GM12878 (cell line): ENCODE measurements around the gene STAG1. TPM values are rescaled to one million over a fixed set of nuclear protein-coding genes. Genes with fewer than 3 reads are reported as not detected.

Source experiments
- ATAC-seq: fragments of 200-7000 bp; cut with Tn5 transposase; 3 replicates; pipeline ENCODE4 v1.9.1; 2020; ENCODE audit warnings: mild to moderate bottlenecking, moderate library complexity
- BruUV-seq: library from RNA; stranded (reverse); fragments of 400-500 nt; replicated peaks from 2 replicates; lab custom pipeline; 2021; lab: Mats Ljungman, UMichigan
- CTCF ChIA-PET: fragments of 300-600 bp; sonication (Branson Sonifier 250); formaldehyde crosslinking; extraction: SDS; loops from one replicate; lab custom pipeline; 2021; ENCODE audit warnings: inconsistent platforms; lab: Yijun Ruan, JAX
- POLR2A ChIA-PET: fragments of 350-600 bp; formaldehyde crosslinking; extraction: SDS; loops from one replicate; lab custom pipeline; 2021; ENCODE audit warnings: inconsistent platforms; lab: Charles Lee
- RAD21 ChIA-PET: fragments of 300-600 bp; sonication (Branson Sonifier 250); formaldehyde crosslinking; loops from one replicate; lab custom pipeline; 2023; ENCODE audit warnings: antibody characterized with exemption; ENCODE audit not compliant: unreplicated experiment; lab: Charles Lee
- SMC1A ChIA-PET: fragments of 300-600 bp; sonication (Branson Sonifier 250); formaldehyde crosslinking; loops from one replicate; lab custom pipeline; 2023; ENCODE audit not compliant: unreplicated experiment, uncharacterized antibody; lab: Charles Lee
- DNase-seq: peaks from one replicate; pipeline ENCODE4 v3.0.0-alpha.2; 2011; ENCODE audit warnings: low read depth, low spot score
- FAIRE-seq: peaks from 3 replicates; lab custom pipeline; 2011; peaks lifted over from hg19 to GRCh38; lab: Jason Lieb, UNC
- H2AFZ ChIP-seq: 2 replicates; pipeline ENCODE4 v1.6.0; 2011; ENCODE audit warnings: low read depth, low read length, control low read depth; ENCODE audit not compliant: control insufficient read depth
- H3K27ac ChIP-seq: 2 replicates; pipeline ENCODE4 v1.5.1; 2011; ENCODE audit warnings: control low read depth; ENCODE audit not compliant: control insufficient read depth, insufficient read depth
- H3K27me3 ChIP-seq, 2 experiments: replicated peaks in 1 of 2; 2 replicates each; pipeline versions ENCODE4 v1.6.0 to v1.6.1; 2011; ENCODE audit warnings: low read length in 1 of 2; ENCODE audit not compliant: control insufficient read depth in 2 of 2, insufficient read depth in 2 of 2
- H3K36me3 ChIP-seq, 2 experiments: 2 replicates each; pipeline ENCODE4 v1.5.1; 2011; ENCODE audit warnings: low read length in 1 of 2; ENCODE audit not compliant: control insufficient read depth in 2 of 2, insufficient read depth in 2 of 2
- H3K4me1 ChIP-seq: 2 replicates; pipeline ENCODE4 v1.6.1; 2011; ENCODE audit warnings: mild to moderate bottlenecking, low read length, moderate library complexity, mixed read lengths; ENCODE audit not compliant: control insufficient read depth, insufficient read depth
- H3K4me2 ChIP-seq: 2 replicates; pipeline ENCODE4 v1.6.0; 2011; ENCODE audit warnings: control low read depth; ENCODE audit not compliant: control insufficient read depth, insufficient read depth
- H3K4me3 ChIP-seq: fragments of 200-600 bp; sonication (generic); 2 replicates; pipeline ENCODE4 v1.5.1; 2016
- H3K79me2 ChIP-seq: 2 replicates; pipeline ENCODE4 v1.6.0; 2011; ENCODE audit warnings: low read length; ENCODE audit not compliant: control insufficient read depth, insufficient read depth
- H3K9ac ChIP-seq: 2 replicates; pipeline ENCODE4 v1.8.0; 2011; ENCODE audit warnings: low read length, control low read depth, mixed read lengths; ENCODE audit not compliant: control insufficient read depth, insufficient read depth
- H3K9me3 ChIP-seq: replicated peaks from 3 replicates; pipeline ENCODE4 v1.5.1; 2011; ENCODE audit warnings: mild to moderate bottlenecking, low read length; ENCODE audit not compliant: control insufficient read depth, insufficient read depth
- H4K20me1 ChIP-seq: 2 replicates; pipeline ENCODE4 v1.6.0; 2011; ENCODE audit not compliant: control insufficient read depth, insufficient read depth
- CHD1 ChIP-seq: IDR thresholded peaks from 2 replicates; pipeline ENCODE4 v1.6.1; 2012; ENCODE audit warnings: low read depth, low read length, improper control_type of control experiment
- CHD4 ChIP-seq: fragments of 200-600 bp; sonication (generic); IDR thresholded peaks from 2 replicates; pipeline ENCODE4 v1.6.1; 2016; ENCODE audit warnings: mild to moderate bottlenecking
- CREM ChIP-seq: IDR thresholded peaks from 2 replicates; pipeline ENCODE4 v1.6.1; 2014; ENCODE audit warnings: antibody characterized with exemption, low read depth
- EED ChIP-seq: sonication (generic); IDR thresholded peaks from 2 replicates; pipeline ENCODE4 v1.6.1; 2016; ENCODE audit warnings: antibody characterized with exemption, low read depth
- FOXK2 ChIP-seq: fragments of 450-650 bp; IDR thresholded peaks from 2 replicates; pipeline ENCODE4 v1.6.1; 2017; ENCODE audit warnings: mild to moderate bottlenecking, moderate library complexity
- HDAC2 ChIP-seq: fragments of 200-600 bp; sonication (generic); IDR thresholded peaks from 2 replicates; pipeline ENCODE4 v1.6.1; 2017
- KDM1A ChIP-seq: fragments of 200-600 bp; sonication (generic); IDR thresholded peaks from 2 replicates; pipeline ENCODE4 v1.6.1; 2016; ENCODE audit warnings: borderline replicate concordance
- MYB ChIP-seq: fragments of 150-350 bp; IDR thresholded peaks from 2 replicates; pipeline ENCODE4 v1.6.1; 2014; ENCODE audit warnings: mild to moderate bottlenecking, low read depth, low read length, borderline replicate concordance
- NRF1 ChIP-seq: conservative IDR thresholded peaks from 2 replicates; pipeline ENCODE4 v1.6.1; 2011; ENCODE audit warnings: mild to moderate bottlenecking, low read depth, low read length, improper control_type of control experiment
- PAX5 ChIP-seq: IDR thresholded peaks from 2 replicates; pipeline ENCODE4 v1.6.1; 2011; ENCODE audit warnings: low read depth, low read length, borderline replicate concordance
- POLR2AphosphoS2 ChIP-seq: IDR thresholded peaks from 2 replicates; pipeline ENCODE4 v1.6.1; 2011; ENCODE audit warnings: low read depth, mild to moderate bottlenecking, low read length, improper control_type of control experiment, moderate library complexity
- SPI1 ChIP-seq: IDR thresholded peaks from 2 replicates; pipeline ENCODE4 v1.6.1; 2011; ENCODE audit warnings: low read depth, mild to moderate bottlenecking, low read length, moderate library complexity, borderline replicate concordance; ENCODE audit not compliant: insufficient read depth
- STAT3 ChIP-seq: IDR thresholded peaks from 2 replicates; pipeline ENCODE4 v1.6.1; 2011; ENCODE audit warnings: low read depth, low read length, improper control_type of control experiment
- TARDBP ChIP-seq: IDR thresholded peaks from 2 replicates; pipeline ENCODE4 v1.6.1; 2016; ENCODE audit warnings: borderline replicate concordance
- YY1 ChIP-seq: IDR thresholded peaks from 2 replicates; pipeline ENCODE4 v1.6.1; 2011; ENCODE audit warnings: low read depth, mild to moderate bottlenecking, low read length
- WGBS: methylation state at CpG from one replicate; pipeline ENCODE4 v1.1.6; 2016; ENCODE audit warnings: low lambda C conversion rate; ENCODE audit not compliant: insufficient replicate concordance, insufficient coverage; ENCODE audit errors: missing lambda C conversion rate; 5-methylcytosine and 5-hydroxymethylcytosine counted together
- in situ Hi-C: fragments of 300-500 bp; cut with MboI; formaldehyde crosslinking; loops from 9 replicates; pipeline ENCODE4 v1.14.3; 2018; ENCODE audit warnings: mixed read lengths
- intact Hi-C: fragments of 100-400 bp; cut with micrococcal nuclease; formaldehyde crosslinking; loops from one replicate; pipeline ENCODE4 v1.14.2; 2022; ENCODE audit not compliant: unreplicated experiment
- polyA plus RNA-seq, 11 experiments: library from polyadenylated mRNA; depleted of rRNA in 4 of 11; unstranded in 6 of 11; stranded (reverse) in 5 of 11; fragments of >200 nt; fragmentation: Nextera tagmentation in 4 of 11; fragmentation: Illumina TruSeq in 1 of 11; extraction: Ambion mirVana in 4 of 11; extraction: Trizol in 1 of 11; gene quantifications; 1 replicate in 1 of 11; 2 replicates in 10 of 11; pipeline versions ENCODE4 v1.2.1 to v1.2.3, GENCODE V29; 2011 to 2016; ENCODE audit warnings: inconsistent platforms in 2 of 11, missing spikeins in 2 of 11, low read depth in 1 of 11
- total RNA-seq, 4 experiments: library from RNA; depleted of rRNA in 3 of 4; stranded (reverse); fragments of >200 nt in 3 of 4; fragmentation: Illumina TruSeq in 1 of 4; extraction: Trizol in 1 of 4; gene quantifications; 2 replicates each; pipeline versions ENCODE4 v1.2.1 to v1.2.3, GENCODE V29; 2013 to 2021
- TF ChIP-seq, protein P1 (sequence below): fragments of 450-650 bp; conservative IDR thresholded peaks from 2 replicates; pipeline ENCODE4 v1.6.1; 2017; ENCODE audit warnings: mild to moderate bottlenecking, moderate library complexity
- TF ChIP-seq, protein P2 (sequence below): fragments of 450-650 bp; IDR thresholded peaks from 2 replicates; pipeline ENCODE4 v1.6.1; 2017; ENCODE audit warnings: mild to moderate bottlenecking, moderate library complexity
- TF ChIP-seq, protein P3 (sequence below): fragments of 450-650 bp; IDR thresholded peaks from 2 replicates; pipeline ENCODE4 v1.6.1; 2018; ENCODE audit warnings: borderline replicate concordance, mild to moderate bottlenecking; ENCODE audit not compliant: partially characterized antibody

The STAG1 gene
- total and polyA plus RNA-seq, 10 of the 15 experiments (the other 5 are each of a cell fraction or from before 2014, with no cell fraction given) = 4.4 to 30.1 (median 20.2) TPM

DNA sequence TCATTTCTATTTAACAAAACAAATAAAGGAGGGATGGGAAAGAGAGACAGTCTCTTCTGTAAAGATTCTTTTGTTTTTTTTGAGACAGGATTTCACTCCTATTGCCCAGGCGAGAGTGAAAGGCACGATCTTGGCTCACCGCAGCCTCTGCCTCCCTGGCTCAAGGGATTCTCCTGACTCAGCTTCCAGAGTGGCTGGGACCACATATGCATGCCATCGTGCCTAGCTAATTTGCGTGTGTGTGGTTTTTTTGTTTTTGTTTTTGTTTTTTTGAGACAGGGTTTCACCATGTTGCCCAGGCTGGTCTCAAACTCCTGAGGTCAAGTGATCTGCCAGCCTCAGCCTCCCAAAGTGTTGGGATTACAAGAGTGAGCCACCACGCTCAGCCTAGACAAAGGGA lies 23.3 kb downstream of the STAG1 start:
- ATAC-seq (no peak; the same call in 2 of the 3 replicates), FAIRE-seq (no peak), DNase-seq (no peak)
- BruUV-seq = no TSS peak
- Histone ChIP-seq H3K79me2 (peaks cover 81% of the 10 kb centered on the region), H3K27me3 (no peaks in the 10 kb centered on the region), H3K4me1 (peaks cover 30% of the 10 kb centered on the region), H3K9ac (no peak overlapping the region), H2AFZ (no peak overlapping the region), H3K36me3 (no peaks in the 10 kb centered on the region), H3K27ac (no peak overlapping the region), H3K4me3 (no peak overlapping the region), H3K4me2 (no peak overlapping the region), H4K20me1 (0 out of 2 replicates have a peak, but pooled peaks cover 3% of the 10 kb centered on the region), H3K9me3 (no peaks in the 10 kb centered on the region)
- ChIA-PET POLR2A (no interaction called here), RAD21 (interaction anchor here (2.9 kb wide), 1 partner anchor 20 kb away, joined by 20 read pairs; no protein-coding TSS in a partner anchor), CTCF (interaction anchor here (1.1 to 1.2 kb wide), 2 partner anchors 17 to 24 kb away, joined by 3 to 7 read pairs; partner anchors contain the start of gene STAG1), SMC1A (interaction anchor here (1.2 to 2.6 kb wide), 4 partner anchors 17 to 285 kb away, joined by 3 to 15 read pairs (median 8); partner anchors contain the start of gene STAG1)
- 87% methylated on average over 6 of the region's 6 CpGs for WGBS
- intact Hi-C loops = no loop called here
- in situ Hi-C loops = no loop called here
- TF ChIP-seq CREM (no peak), EED (no peak), KDM1A (no peak), SPI1 (no peak), TARDBP (no peak), CHD4 (no peak), POLR2AphosphoS2 (no peak), HDAC2 (no peak), YY1 (no peak), MYB (no peak), CHD1 (no peak), STAT3 (no peak), FOXK2 (no peak), PAX5 (no peak), NRF1 (no peak)
- TF ChIP-seq, protein P1, sequence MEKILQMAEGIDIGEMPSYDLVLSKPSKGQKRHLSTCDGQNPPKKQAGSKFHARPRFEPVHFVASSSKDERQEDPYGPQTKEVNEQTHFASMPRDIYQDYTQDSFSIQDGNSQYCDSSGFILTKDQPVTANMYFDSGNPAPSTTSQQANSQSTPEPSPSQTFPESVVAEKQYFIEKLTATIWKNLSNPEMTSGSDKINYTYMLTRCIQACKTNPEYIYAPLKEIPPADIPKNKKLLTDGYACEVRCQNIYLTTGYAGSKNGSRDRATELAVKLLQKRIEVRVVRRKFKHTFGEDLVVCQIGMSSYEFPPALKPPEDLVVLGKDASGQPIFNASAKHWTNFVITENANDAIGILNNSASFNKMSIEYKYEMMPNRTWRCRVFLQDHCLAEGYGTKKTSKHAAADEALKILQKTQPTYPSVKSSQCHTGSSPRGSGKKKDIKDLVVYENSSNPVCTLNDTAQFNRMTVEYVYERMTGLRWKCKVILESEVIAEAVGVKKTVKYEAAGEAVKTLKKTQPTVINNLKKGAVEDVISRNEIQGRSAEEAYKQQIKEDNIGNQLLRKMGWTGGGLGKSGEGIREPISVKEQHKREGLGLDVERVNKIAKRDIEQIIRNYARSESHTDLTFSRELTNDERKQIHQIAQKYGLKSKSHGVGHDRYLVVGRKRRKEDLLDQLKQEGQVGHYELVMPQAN = no peak
- TF ChIP-seq, protein P2, sequence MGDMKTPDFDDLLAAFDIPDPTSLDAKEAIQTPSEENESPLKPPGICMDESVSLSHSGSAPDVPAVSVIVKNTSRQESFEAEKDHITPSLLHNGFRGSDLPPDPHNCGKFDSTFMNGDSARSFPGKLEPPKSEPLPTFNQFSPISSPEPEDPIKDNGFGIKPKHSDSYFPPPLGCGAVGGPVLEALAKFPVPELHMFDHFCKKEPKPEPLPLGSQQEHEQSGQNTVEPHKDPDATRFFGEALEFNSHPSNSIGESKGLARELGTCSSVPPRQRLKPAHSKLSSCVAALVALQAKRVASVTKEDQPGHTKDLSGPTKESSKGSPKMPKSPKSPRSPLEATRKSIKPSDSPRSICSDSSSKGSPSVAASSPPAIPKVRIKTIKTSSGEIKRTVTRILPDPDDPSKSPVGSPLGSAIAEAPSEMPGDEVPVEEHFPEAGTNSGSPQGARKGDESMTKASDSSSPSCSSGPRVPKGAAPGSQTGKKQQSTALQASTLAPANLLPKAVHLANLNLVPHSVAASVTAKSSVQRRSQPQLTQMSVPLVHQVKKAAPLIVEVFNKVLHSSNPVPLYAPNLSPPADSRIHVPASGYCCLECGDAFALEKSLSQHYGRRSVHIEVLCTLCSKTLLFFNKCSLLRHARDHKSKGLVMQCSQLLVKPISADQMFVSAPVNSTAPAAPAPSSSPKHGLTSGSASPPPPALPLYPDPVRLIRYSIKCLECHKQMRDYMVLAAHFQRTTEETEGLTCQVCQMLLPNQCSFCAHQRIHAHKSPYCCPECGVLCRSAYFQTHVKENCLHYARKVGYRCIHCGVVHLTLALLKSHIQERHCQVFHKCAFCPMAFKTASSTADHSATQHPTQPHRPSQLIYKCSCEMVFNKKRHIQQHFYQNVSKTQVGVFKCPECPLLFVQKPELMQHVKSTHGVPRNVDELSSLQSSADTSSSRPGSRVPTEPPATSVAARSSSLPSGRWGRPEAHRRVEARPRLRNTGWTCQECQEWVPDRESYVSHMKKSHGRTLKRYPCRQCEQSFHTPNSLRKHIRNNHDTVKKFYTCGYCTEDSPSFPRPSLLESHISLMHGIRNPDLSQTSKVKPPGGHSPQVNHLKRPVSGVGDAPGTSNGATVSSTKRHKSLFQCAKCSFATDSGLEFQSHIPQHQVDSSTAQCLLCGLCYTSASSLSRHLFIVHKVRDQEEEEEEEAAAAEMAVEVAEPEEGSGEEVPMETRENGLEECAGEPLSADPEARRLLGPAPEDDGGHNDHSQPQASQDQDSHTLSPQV = no peak
- TF ChIP-seq, protein P3, sequence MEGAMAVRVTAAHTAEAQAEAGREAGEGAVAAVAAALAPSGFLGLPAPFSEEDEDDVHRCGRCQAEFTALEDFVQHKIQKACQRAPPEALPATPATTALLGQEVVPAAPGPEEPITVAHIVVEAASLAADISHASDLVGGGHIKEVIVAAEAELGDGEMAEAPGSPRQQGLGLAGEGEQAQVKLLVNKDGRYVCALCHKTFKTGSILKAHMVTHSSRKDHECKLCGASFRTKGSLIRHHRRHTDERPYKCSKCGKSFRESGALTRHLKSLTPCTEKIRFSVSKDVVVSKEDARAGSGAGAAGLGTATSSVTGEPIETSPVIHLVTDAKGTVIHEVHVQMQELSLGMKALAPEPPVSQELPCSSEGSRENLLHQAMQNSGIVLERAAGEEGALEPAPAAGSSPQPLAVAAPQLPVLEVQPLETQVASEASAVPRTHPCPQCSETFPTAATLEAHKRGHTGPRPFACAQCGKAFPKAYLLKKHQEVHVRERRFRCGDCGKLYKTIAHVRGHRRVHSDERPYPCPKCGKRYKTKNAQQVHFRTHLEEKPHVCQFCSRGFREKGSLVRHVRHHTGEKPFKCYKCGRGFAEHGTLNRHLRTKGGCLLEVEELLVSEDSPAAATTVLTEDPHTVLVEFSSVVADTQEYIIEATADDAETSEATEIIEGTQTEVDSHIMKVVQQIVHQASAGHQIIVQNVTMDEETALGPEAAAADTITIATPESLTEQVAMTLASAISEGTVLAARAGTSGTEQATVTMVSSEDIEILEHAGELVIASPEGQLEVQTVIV = no peak
